Loucy (cell line): Measurements from ENCODE around the gene LIPC.

Source experiments
- H2AFZ ChIP-seq: fragments of 200-600 bp; sonication (generic); 2 replicates; pipeline ENCODE4 v1.6.0; 2016; ENCODE audit warnings: antibody characterized with exemption, mild to moderate bottlenecking, low read length, moderate library complexity
- H3F3A ChIP-seq: fragments of 200-600 bp; 2 replicates; pipeline ENCODE4 v1.6.0; 2016; ENCODE audit warnings: antibody characterized with exemption, low read depth, mild to moderate bottlenecking
- H3K27me3 ChIP-seq: fragments of 200-600 bp; sonication (generic); 2 replicates; pipeline ENCODE4 v1.6.1; 2014; ENCODE audit warnings: low read length, mild to moderate bottlenecking; ENCODE audit not compliant: insufficient read depth, poor library complexity, severe bottlenecking
- H3K36me3 ChIP-seq: fragments of 200-600 bp; sonication (generic); 2 replicates; pipeline ENCODE4 v1.6.1; 2016; ENCODE audit warnings: low read length; ENCODE audit not compliant: insufficient read depth
- H3K4me1 ChIP-seq: fragments of 200-600 bp; sonication (generic); 2 replicates; pipeline ENCODE4 v1.5.1; 2014; ENCODE audit warnings: low read length, mild to moderate bottlenecking; ENCODE audit not compliant: insufficient read depth, poor library complexity, severe bottlenecking
- H3K4me2 ChIP-seq: fragments of 200-600 bp; sonication (generic); 2 replicates; pipeline ENCODE4 v1.6.0; 2014; ENCODE audit warnings: antibody characterized with exemption, low read length, low read depth, mild to moderate bottlenecking; ENCODE audit not compliant: poor library complexity, severe bottlenecking
- H3K4me3 ChIP-seq: fragments of 200-600 bp; sonication (generic); 2 replicates; pipeline ENCODE4 v1.5.1; 2014; ENCODE audit warnings: low read length, mild to moderate bottlenecking, mixed read lengths; ENCODE audit not compliant: poor library complexity, severe bottlenecking
- H3K79me2 ChIP-seq: fragments of 200-600 bp; sonication (generic); 2 replicates; pipeline ENCODE4 v1.6.1; 2014; ENCODE audit warnings: low read length; ENCODE audit not compliant: insufficient read depth
- H3K9ac ChIP-seq: fragments of 200-600 bp; sonication (generic); 2 replicates; pipeline ENCODE4 v1.6.0; 2014; ENCODE audit warnings: mild to moderate bottlenecking, low read depth, low read length, moderate library complexity; ENCODE audit not compliant: poor library complexity, severe bottlenecking
- H3K9me2 ChIP-seq: fragments of 200-600 bp; sonication (generic); replicated peaks from 2 replicates; pipeline ENCODE4 v1.6.1; 2016; ENCODE audit warnings: low read depth, low read length, mixed read lengths
- H3K9me3 ChIP-seq: fragments of 200-600 bp; sonication (generic); 2 replicates; pipeline ENCODE4 v1.6.1; 2014; ENCODE audit warnings: mild to moderate bottlenecking, antibody characterized with exemption, low read length, low read depth; ENCODE audit not compliant: insufficient read depth
- H4K20me1 ChIP-seq: fragments of 200-600 bp; sonication (generic); 2 replicates; pipeline ENCODE4 v1.6.0; 2014; ENCODE audit warnings: antibody characterized with exemption, low read length, mild to moderate bottlenecking; ENCODE audit not compliant: insufficient read depth, poor library complexity, severe bottlenecking
- EZH2phosphoT487 ChIP-seq: fragments of 200-600 bp; IDR thresholded peaks from 2 replicates; pipeline ENCODE4 v1.6.1; 2018; ENCODE audit warnings: antibody characterized with exemption, mild to moderate bottlenecking, moderate library complexity, borderline replicate concordance
- TF ChIP-seq, protein P1 (sequence below): fragments of 200-600 bp; sonication (generic); conservative IDR thresholded peaks from 2 replicates; pipeline ENCODE4 v1.5.1; 2014; ENCODE audit warnings: mild to moderate bottlenecking, antibody characterized with exemption, low read length

The LIPC gene

DNA sequence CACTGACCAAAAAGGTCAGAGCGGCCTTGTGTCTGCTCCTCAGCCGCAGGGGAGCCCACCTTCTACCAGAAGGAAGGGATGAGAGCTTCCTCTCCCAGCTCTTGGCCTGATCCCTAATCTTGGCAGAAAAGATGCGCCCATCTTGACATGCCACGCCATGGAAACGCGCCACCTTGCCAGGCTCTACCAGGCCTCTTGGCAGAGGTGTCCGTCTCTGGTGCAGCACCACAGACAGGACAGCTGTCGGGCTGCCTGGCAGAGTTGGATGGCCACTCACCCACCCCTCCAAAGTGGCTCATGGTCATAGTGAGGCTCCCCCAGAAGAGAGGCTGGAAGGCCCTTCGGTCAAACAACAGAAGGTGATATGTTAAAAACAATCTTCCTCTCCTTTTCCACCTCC lies 105.2 kb downstream of the LIPC start:
- no peaks in the 10 kb centered on the region for H3K27me3 ChIP-seq
- no peak overlapping the region for H3K4me2 ChIP-seq
- H3K79me2 ChIP-seq, result no peaks in the 10 kb centered on the region
- no peak overlapping the region for H3K9ac ChIP-seq
- TF ChIP-seq, protein P1, sequence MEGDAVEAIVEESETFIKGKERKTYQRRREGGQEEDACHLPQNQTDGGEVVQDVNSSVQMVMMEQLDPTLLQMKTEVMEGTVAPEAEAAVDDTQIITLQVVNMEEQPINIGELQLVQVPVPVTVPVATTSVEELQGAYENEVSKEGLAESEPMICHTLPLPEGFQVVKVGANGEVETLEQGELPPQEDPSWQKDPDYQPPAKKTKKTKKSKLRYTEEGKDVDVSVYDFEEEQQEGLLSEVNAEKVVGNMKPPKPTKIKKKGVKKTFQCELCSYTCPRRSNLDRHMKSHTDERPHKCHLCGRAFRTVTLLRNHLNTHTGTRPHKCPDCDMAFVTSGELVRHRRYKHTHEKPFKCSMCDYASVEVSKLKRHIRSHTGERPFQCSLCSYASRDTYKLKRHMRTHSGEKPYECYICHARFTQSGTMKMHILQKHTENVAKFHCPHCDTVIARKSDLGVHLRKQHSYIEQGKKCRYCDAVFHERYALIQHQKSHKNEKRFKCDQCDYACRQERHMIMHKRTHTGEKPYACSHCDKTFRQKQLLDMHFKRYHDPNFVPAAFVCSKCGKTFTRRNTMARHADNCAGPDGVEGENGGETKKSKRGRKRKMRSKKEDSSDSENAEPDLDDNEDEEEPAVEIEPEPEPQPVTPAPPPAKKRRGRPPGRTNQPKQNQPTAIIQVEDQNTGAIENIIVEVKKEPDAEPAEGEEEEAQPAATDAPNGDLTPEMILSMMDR, result no peak
- no peak for TF ChIP-seq EZH2phosphoT487
- no peaks in the 10 kb centered on the region for H3K36me3 ChIP-seq
- H3K9me2 ChIP-seq, result no peaks in the 10 kb centered on the region
- H3K4me3 ChIP-seq, result no peak overlapping the region
- H3F3A ChIP-seq, result no peaks in the 10 kb centered on the region
- H3K4me1 ChIP-seq, result peaks cover 8% of the 10 kb centered on the region
- H2AFZ ChIP-seq, result no peak overlapping the region
- no peaks in the 10 kb centered on the region for H3K9me3 ChIP-seq
- no peaks in the 10 kb centered on the region for H4K20me1 ChIP-seq

DNA sequence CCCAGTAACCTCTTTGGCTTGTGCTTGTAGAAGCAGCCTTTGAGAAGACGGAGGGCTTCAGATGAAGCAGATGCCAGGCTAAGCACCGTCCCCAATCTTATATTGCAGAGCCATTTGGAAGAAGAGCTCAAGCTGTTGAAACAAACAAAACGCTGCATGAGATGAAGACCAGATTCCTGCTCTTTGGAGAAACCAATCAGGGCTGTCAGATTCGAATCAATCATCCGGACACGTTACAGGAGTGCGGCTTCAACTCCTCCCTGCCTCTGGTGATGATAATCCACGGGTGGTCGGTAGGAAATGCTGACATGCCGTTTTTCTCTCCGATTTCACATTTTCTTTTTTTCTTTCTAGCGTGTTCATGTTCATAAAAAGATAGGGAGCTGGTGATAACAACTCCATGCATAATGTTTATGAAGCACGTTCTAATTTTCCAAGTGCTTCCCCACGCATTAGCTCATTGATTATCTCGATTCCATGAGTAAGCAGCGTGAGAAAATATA lies 106.5 kb downstream of the LIPC start:
- Histone ChIP-seq H3K9ac (no peak overlapping the region), H3K4me3 (no peak overlapping the region)
- no peak for TF ChIP-seq EZH2phosphoT487
- TF ChIP-seq, protein P1, result no peak

DNA sequence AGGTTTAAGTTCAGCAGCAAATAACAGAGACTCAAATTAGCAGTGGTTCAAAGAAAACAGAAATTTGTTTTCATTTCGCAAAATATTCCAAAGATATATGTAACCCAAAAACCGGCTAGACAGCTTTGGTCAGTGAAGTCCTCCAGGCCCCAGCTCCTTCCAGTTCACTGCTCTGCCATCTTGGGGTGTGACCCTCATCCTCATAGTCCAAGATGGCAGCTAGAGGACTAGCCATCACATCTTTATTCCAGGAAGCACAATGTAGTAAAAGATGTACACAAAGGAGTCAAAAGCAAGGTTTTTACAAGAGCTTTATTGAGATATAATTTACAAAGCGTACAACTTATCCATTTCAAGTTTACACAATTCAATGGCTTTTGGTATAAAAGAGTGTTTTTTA lies 107.1 kb downstream of the LIPC start:
- H3F3A ChIP-seq, result no peaks in the 10 kb centered on the region
- no peak overlapping the region for H3K4me2 ChIP-seq
- H3K9ac ChIP-seq, result no peak overlapping the region
- no peak overlapping the region for H3K4me3 ChIP-seq
- H3K36me3 ChIP-seq, result no peaks in the 10 kb centered on the region
- TF ChIP-seq, protein P1, result no peak
- no peak for TF ChIP-seq EZH2phosphoT487
- no peaks in the 10 kb centered on the region for H4K20me1 ChIP-seq
- peaks cover 8% of the 10 kb centered on the region for H3K4me1 ChIP-seq
- H2AFZ ChIP-seq, result no peak overlapping the region
- no peaks in the 10 kb centered on the region for H3K79me2 ChIP-seq
- H3K27me3 ChIP-seq, result no peaks in the 10 kb centered on the region
- no peaks in the 10 kb centered on the region for H3K9me3 ChIP-seq
- no peaks in the 10 kb centered on the region for H3K9me2 ChIP-seq

More for the DNA sequence above, 106.5 kb downstream of the LIPC start:
- no peak overlapping the region for H2AFZ ChIP-seq
- no peaks in the 10 kb centered on the region for H3K79me2 ChIP-seq
- H4K20me1 ChIP-seq, result no peaks in the 10 kb centered on the region
- no peaks in the 10 kb centered on the region for H3K36me3 ChIP-seq
- peaks cover 8% of the 10 kb centered on the region for H3K4me1 ChIP-seq
- no peaks in the 10 kb centered on the region for H3K9me3 ChIP-seq
- H3F3A ChIP-seq, result no peaks in the 10 kb centered on the region
- no peaks in the 10 kb centered on the region for H3K9me2 ChIP-seq
- H3K27me3 ChIP-seq, result no peaks in the 10 kb centered on the region
- no peak overlapping the region for H3K4me2 ChIP-seq
